GM19438 (cell line): ENCODE data around the gene DBET.
"Not testable (repeated sequence)": the region's sequence is repeated elsewhere in the genome, so short reads cannot be mapped to it uniquely, and the experiment has no call there.

Source experiments
- ATAC-seq: cut with Tn5 transposase; IDR thresholded peaks from one replicate; pipeline ENCODE4 v1.9.1; 2021; ENCODE audit warnings: low read depth; ENCODE audit not compliant: unreplicated experiment

The DBET gene

DNA sequence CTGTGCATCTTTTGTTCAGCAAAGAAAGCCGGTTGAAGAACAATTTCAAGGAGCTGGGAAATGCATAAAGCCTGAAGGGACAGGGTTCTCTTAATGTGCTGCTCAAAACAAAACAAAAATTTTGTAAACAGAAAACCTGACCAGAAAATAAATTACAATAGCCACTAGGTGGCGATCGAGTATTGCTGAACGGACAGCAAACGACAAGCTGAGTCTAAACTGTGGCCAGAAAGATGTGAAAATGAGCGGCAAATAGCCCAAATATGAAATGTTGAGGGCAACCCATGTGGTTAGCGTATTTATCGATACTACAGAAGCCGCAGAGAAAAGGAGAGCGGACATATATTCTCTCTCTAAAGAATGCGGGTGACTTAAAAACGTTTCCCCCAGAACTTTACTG is 16.7 kb upstream of the DBET start:
- ATAC-seq = not testable (repeated sequence)

DNA sequence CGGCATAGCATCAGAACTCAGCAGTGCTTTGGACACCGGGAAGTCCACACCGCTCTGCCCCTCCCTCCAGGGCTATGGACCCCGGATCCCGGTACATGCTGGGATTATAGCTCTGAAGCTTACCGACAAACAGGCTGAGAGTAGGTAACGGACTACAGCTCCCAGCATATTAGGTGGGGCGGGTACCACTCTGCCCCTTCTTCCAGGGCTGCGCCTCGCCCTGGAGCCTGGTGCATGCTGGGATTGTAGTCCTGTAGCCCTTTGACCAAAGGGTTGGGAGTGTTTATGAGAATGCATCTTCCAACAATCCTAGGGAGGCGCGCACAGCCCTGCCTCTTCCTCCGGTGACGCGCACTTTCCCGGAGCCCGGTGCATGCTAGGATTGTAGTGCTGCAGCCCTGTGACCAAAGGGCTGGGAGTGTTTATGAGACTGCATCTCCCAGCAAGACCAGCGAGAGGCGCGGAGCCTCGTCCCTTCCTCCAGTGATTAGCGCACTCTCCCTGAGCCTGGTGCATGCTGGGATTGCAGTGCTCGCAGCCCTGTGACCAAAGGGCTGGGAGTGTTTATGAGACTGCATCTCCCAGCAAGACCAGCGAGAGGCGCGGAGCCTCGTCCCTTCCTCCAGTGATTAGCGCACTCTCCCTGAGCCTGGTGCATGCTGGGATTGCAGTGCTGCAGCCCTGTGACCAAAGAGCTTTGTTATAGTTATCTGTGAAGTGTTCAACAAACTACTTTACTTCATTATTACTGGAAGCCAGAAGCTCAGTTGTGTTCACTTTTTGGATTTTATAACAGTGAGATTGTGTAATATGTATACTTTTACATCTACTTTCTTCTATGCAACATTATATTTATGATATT is 14.7 kb upstream of the DBET start:
- ATAC-seq = not testable (repeated sequence)

DNA sequence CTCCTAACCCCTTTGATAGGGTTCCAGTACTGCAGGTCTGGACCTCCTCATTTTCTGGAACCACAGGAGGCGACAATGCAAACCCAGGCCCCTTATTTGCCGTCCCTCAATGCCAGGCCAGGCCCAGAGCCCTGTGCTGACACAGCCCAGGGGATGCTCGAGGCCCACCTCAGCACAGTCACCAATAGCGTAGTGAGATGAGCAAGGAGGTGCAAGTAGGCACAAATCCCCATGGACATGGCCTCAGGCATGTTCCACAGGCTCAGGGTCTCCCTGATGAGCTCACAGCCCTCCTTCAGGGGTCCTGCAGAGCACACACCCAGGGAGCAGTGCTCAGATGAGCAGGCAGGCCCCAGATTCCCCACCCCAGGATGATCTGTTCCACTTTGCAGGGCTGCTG is 5.3 kb upstream of the DBET start:
- ATAC-seq = not testable (repeated sequence)

DNA sequence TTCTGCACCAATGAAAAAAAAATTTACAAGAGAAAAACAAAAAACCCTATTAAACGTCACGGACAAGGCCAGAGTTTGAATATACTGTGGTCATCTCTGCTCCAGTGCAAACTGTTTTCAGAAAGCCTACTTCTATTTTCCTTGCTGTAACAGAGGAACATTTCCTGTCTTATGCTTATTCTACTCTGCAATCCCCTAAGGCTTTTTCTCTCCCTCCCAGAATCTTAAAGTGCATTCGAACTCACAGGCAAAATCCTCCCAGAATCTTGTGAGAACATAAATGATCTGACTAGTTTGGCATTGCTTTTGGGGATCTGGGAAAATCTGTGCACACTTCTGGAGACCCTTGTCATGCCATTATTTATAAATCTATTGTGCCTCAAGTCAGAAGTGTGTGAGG is 503 bp downstream of the DBET start:
- not testable (repeated sequence) for ATAC-seq

DNA sequence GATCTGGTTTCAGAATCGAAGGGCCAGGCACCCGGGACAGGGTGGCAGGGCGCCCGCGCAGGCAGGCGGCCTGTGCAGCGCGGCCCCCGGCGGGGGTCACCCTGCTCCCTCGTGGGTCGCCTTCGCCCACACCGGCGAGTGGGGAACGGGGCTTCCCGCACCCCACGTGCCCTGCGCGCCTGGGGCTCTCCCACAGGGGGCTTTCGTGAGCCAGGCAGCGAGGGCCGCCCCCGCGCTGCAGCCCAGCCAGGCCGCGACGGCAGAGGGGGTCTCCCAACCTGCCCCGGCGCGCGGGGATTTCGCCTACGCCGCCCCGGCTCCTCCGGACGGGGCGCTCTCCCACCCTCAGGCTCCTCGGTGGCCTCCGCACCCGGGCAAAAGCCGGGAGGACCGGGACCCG is 4.0 kb downstream of the DBET start:
- ATAC-seq = not testable (repeated sequence)

DNA sequence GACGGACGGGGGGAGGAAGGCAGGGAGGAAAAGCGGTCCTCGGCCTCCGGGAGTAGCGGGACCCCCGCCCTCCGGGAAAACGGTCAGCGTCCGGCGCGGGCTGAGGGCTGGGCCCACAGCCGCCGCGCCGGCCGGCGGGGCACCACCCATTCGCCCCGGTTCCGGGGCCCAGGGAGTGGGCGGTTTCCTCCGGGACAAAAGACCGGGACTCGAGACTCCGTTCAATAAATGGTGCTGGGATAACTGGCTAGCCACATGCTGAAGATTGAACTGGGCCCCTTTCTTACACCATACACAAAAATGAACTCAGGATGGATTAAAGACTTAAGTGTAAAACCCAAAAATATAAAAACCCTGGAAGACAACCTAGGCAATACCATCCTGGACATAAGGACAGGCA is 28.8 kb downstream of the DBET start:
- not testable (repeated sequence) for ATAC-seq

GRCh38 chr4:190094031-190094430 is 29.7 kb downstream of the DBET start:
- ATAC-seq = not testable (repeated sequence)

DNA sequence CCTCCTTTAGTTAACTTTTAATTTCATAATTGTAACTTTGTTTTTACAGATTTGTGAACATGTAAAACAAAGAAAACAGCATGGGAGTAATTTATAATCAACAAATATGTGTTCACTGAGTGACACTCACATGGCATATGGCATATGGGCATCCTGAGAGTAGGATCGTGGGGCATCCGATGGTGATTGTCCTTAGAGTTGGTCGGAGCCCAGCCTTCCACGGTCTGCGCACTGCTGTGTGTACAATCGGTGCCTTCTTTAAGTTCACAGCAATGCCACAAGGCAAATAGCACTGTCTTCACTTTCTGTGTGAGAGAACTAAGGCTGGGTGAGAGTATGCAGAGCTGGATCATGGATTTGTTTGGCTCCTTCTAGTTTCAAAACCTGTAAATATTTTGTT is 31.0 kb downstream of the DBET start:
- ATAC-seq = not testable (repeated sequence)

- not testable (repeated sequence) for ATAC-seq
Measured at GRCh38 chr4:190099605-190100004, 35.3 kb downstream of the DBET start.

DNA sequence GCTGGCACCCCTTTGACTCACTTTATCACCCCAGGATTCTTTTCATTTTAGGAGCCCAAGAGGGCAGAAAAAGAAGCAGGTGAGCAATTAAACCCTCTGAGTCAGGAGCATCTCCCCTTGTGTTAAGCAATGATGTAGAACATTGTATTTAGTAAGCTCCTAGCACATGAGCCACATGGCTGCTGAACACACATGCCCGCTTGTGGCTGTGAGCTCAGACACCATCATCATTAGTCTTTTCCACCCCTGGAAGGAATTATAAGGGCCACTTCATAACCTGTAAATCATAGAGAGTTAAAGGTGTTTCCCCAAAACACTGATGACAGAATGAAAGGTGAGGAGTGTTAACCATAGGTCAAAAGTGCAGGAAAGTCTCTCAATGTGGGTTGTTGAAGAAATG is 37.2 kb downstream of the DBET start:
- ATAC-seq = not testable (repeated sequence)

GRCh38 chr4:190106191-190106590 is 41.9 kb downstream of the DBET start:
- not testable (repeated sequence) for ATAC-seq

GRCh38 chr4:190106611-190107480 is 42.5 kb downstream of the DBET start:
- ATAC-seq = not testable (repeated sequence)

DNA sequence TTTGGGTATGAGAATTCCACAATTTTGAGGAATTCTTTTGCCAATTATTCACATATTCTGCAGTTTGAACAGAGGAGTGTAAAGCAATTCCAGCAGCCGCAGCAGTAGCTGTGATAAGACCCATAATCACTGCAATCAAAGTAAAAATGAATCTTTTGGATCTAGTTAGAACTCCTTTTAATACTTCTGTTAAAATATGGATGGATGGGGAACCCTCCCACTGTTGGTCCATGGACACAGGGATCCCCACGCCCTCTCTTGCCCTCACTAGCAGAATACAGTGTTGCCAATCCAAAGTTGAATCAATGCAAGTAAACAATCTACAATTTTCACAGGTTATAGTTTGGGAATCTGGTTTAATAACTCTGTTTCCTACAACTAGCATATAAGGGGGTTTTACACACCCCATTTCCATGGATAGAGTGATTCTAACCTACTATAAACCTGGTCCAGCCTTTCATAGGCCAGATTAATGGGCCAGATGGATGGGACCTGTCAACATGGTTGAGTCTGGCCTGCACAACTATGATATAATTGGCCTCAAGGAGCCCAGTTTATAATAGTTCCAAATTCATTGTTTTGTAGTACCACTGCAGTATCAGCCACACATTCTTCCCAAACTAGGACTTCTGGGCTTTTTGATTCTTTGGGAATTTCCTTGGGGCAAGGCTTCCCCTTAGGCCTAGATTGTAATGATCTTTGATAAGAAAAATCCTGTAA is 43.6 kb downstream of the DBET start:
- ATAC-seq = not testable (repeated sequence)

GRCh38 chr4:190108756-190109155 is 44.5 kb downstream of the DBET start:
- ATAC-seq = not testable (repeated sequence)

- ATAC-seq = not testable (repeated sequence)
Measured at GRCh38 chr4:190109390-190110011, 45.2 kb downstream of the DBET start.

DNA sequence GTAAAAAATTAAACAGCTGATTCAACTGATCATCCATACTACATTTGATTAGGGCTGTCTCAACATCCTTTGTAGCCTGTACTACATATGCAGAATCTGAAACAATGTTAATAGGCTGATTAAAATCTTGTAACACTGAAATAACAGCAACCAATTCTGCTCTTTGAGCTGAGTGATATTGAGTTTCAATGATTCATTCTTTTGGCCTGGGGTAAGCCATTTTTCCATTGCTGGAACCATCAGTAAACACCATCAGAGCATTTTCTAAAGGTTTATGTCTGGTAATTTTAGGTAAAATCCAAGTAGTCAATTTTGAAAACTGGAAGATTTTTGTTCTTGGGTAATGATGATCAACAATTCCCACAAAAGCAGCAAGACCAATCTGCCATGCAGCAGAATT is 45.7 kb downstream of the DBET start:
- ATAC-seq = not testable (repeated sequence)

GRCh38 chr4:190110570-190111295 is 46.4 kb downstream of the DBET start:
- ATAC-seq = not testable (repeated sequence)

- ATAC-seq = not testable (repeated sequence)
Measured at GRCh38 chr4:190112879-190113278, 48.6 kb downstream of the DBET start.

DNA sequence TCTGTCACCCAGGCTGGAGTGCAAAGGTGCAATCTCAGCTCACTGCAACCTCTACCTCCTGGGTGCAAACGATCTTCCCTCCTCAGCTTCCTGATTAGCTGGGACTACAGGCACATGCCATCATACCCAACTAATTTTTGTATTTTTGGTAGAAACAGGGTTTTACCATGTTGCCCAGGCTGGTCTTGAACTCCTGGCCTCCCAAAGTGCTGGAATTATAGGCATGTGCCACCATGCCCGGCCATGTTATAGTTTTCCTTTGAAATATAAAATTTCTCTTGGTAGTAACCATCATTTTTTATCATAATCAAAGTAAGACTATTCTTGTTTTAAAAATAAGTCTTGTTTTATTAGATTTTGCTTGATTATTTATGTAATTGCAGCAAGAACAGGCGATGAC is 50.7 kb downstream of the DBET start:
- ATAC-seq = not testable (repeated sequence)
